Measurements from ENCODE around the gene CACNB2. TPM values are rescaled to one million over a fixed set of nuclear protein-coding genes. Genes with fewer than 3 reads are reported as not detected.

Gene CACNB2
- total and polyA plus RNA-seq, 2 donors (not counting 3 experiments of a cell fraction or from before 2014, with no cell fraction given): not detected

DNA sequence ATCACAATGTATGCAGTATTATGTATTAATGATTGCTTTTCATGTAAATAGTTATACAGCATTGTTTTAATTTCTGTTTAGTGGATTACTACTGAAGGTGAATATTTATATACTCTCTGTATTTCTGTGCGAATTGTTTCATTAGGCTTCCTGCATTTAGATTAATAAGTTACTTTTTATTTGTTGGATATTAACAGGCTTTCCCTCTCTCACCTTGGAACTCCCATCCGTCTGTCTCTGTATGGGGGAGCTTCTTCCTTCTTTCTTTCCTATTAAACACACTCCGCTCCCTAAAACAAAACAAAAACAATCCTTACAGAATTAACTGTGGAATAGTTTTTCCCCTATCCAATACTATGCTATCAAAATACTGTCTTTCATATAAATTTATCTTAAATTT lies 205.1 kb downstream of the CACNB2 start:
- DNase-seq (ENCODE audit: low read depth, low spot score) (no peak), FAIRE-seq (no peak)
- TF ChIP-seq EZH2 (IDR thresholded peaks at IDR 0.05; ENCODE audit: borderline replicate concordance, low read depth, low read length, severe bottlenecking): no peak
- TF ChIP-seq POLR2AphosphoS5 (IDR thresholded peaks at IDR 0.05; ENCODE audit: insufficient read depth, low read depth, low read length): no peak
- TF ChIP-seq POLR2A (IDR thresholded peaks at IDR 0.05; ENCODE audit: low read depth, low read length): no peak
- TF ChIP-seq, protein P1, sequence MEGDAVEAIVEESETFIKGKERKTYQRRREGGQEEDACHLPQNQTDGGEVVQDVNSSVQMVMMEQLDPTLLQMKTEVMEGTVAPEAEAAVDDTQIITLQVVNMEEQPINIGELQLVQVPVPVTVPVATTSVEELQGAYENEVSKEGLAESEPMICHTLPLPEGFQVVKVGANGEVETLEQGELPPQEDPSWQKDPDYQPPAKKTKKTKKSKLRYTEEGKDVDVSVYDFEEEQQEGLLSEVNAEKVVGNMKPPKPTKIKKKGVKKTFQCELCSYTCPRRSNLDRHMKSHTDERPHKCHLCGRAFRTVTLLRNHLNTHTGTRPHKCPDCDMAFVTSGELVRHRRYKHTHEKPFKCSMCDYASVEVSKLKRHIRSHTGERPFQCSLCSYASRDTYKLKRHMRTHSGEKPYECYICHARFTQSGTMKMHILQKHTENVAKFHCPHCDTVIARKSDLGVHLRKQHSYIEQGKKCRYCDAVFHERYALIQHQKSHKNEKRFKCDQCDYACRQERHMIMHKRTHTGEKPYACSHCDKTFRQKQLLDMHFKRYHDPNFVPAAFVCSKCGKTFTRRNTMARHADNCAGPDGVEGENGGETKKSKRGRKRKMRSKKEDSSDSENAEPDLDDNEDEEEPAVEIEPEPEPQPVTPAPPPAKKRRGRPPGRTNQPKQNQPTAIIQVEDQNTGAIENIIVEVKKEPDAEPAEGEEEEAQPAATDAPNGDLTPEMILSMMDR (IDR thresholded peaks at IDR 0.05; ENCODE audit: extremely low read depth in 1 of 2, insufficient read depth in 1 of 2, low read depth in 1 of 2, low read length in 2 of 2): no peak
- TF ChIP-seq JUN (IDR thresholded peaks at IDR 0.05; ENCODE audit: borderline replicate concordance, insufficient read depth, insufficient read length, low read depth): no peak
- no peak for TF ChIP-seq GATA2 (IDR thresholded peaks at IDR 0.05; ENCODE audit: insufficient read depth, insufficient read length, low read depth, low read length)
- no peak for TF ChIP-seq FOS (IDR thresholded peaks at IDR 0.05; ENCODE audit: borderline replicate concordance, insufficient read depth, low read length)
- no peak for TF ChIP-seq MYC (IDR thresholded peaks at IDR 0.05; ENCODE audit: low read depth, low read length)
- no peak for TF ChIP-seq MAX (IDR thresholded peaks at IDR 0.05; ENCODE audit: insufficient read depth, insufficient read length)
- H3K27me3 ChIP-seq (ENCODE audit: control insufficient read depth in 2 of 2, insufficient read depth in 2 of 2, low read length in 2 of 2): no peaks in the 10 kb centered on the region
- no peak overlapping the region for H3K27ac ChIP-seq (ENCODE audit: insufficient read depth, low read depth, low read length)
- no peak overlapping the region for H3K9ac ChIP-seq (replicated peaks; ENCODE audit: extremely low read depth, insufficient read depth, low read length)
- H3K4me1 ChIP-seq (ENCODE audit: control insufficient read depth, extremely low read depth, insufficient read depth, low read length): no peaks in the 10 kb centered on the region
- H3K9me1 ChIP-seq (replicated peaks; ENCODE audit: control insufficient read depth, extremely low read depth, insufficient read depth, low read length): no peaks in the 10 kb centered on the region
- BruUV-seq (replicated peaks): no TSS peak
- H3K36me3 ChIP-seq (ENCODE audit: control insufficient read depth in 2 of 2, extremely low read depth in 1 of 2, insufficient read depth in 2 of 2, low read length in 2 of 2): no peaks in the 10 kb centered on the region
- peaks cover 1% of the 10 kb centered on the region for H3K9me3 ChIP-seq (replicated peaks; ENCODE audit: control insufficient read depth, insufficient read depth, low read length)
- no peak overlapping the region for H3K4me3 ChIP-seq (replicated peaks in 1 of 3; ENCODE audit: insufficient read depth in 1 of 3, low read depth in 1 of 3, low read length in 3 of 3)
- no peak overlapping the region for H2AFZ ChIP-seq (ENCODE audit: low read depth, low read length)
- ChIA-PET POLR2A (no interaction called here), CTCF (no interaction called here)
- H3K79me2 ChIP-seq (ENCODE audit: control insufficient read depth, insufficient read depth, low read length): no peaks in the 10 kb centered on the region
- H3K4me2 ChIP-seq (ENCODE audit: insufficient read depth, low read length): no peak overlapping the region
- intact Hi-C loops (cut with micrococcal nuclease) (no loop called here), dilution Hi-C loops (cut with MboI; ENCODE audit: extremely low pct_ligation_motif_present, low sequenced_read_pairs) (no loop called here)
- H4K20me1 ChIP-seq (replicated peaks; ENCODE audit: control insufficient read depth, extremely low read depth, insufficient read depth, low read length): no peaks in the 10 kb centered on the region

All from endothelial cell of umbilical vein (primary cell).